ENCODE results near the gene RFX7.

GRCh38 chr15:56082263-56082761 lies 161.4 kb downstream of the RFX7 start:
- TF ChIP-seq CTCF (IDR thresholded peaks at IDR 0.05): no peak
- no peak for TF ChIP-seq POLR2AphosphoS5 (IDR thresholded peaks at IDR 0.05)
- no peak for TF ChIP-seq POLR2A (IDR thresholded peaks at IDR 0.05)

Measured in breast epithelium (tissue), 3 donors.